Endothelial cell of hepatic sinusoid (primary cell): ENCODE data around the gene SFXN5.
"Not testable (repeated sequence)": the region's sequence is repeated elsewhere in the genome, so short reads cannot be mapped to it uniquely, and the experiment has no call there.

Source experiments
- in situ Hi-C: cut with HindIII; loops from 2 replicates; pipeline ENCODE4 v1.10.0; 2017; ENCODE audit warnings: low sequenced_read_pairs

SFXN5 gene

GRCh38 chr2:73071360-73072128, at the start of gene SFXN5:
SFXN5 (minus strand) TSS chr2:73071712; CDS start chr2:73071705, 7 bp downstream.
- in situ Hi-C loops, result no loop called here

GRCh38 chr2:73119611-73120239, 48.2 kb upstream of the SFXN5 start:
- in situ Hi-C loops, result not testable (repeated sequence)

GRCh38 chr2:73117441-73117840, 45.9 kb upstream of the SFXN5 start:
- in situ Hi-C loops, result no loop called here

- in situ Hi-C loops, result no loop called here
These were observed 44.9 kb upstream of the SFXN5 start for GRCh38 chr2:73116182-73116960.

- in situ Hi-C loops, result no loop called here
These were observed 42.9 kb upstream of the SFXN5 start for GRCh38 chr2:73114273-73114867.

GRCh38 chr2:73112913-73113854, 41.7 kb upstream of the SFXN5 start, which contains the start of gene RAB11FIP5:
RAB11FIP5 (minus strand) TSS chr2:73112948; CDS start chr2:73112777, 171 bp downstream.
- in situ Hi-C loops, result no loop called here

GRCh38 chr2:73112026-73112912, 40.8 kb upstream of the SFXN5 start:
- in situ Hi-C loops, result no loop called here

GRCh38 chr2:73111073-73112025, 39.8 kb upstream of the SFXN5 start:
- in situ Hi-C loops, result no loop called here

- in situ Hi-C loops, result no loop called here
These were observed 38.9 kb upstream of the SFXN5 start for GRCh38 chr2:73110168-73111072.

GRCh38 chr2:73109431-73110167, 38.1 kb upstream of the SFXN5 start:
- in situ Hi-C loops, result no loop called here

GRCh38 chr2:73107211-73107926, 35.9 kb upstream of the SFXN5 start:
- in situ Hi-C loops, result no loop called here

- in situ Hi-C loops, result no loop called here
These were observed 35.3 kb upstream of the SFXN5 start for GRCh38 chr2:73106791-73107190.

GRCh38 chr2:73105511-73105971, 34.0 kb upstream of the SFXN5 start:
- in situ Hi-C loops, result no loop called here

- in situ Hi-C loops, result no loop called here
These were observed 33.4 kb upstream of the SFXN5 start for GRCh38 chr2:73104933-73105332.

- in situ Hi-C loops, result no loop called here
These were observed 31.6 kb upstream of the SFXN5 start for GRCh38 chr2:73103018-73103542.
